MCF 10A (cell line): Measurements from ENCODE around the gene ARPC4. TPM values are rescaled to one million over a fixed set of nuclear protein-coding genes. Genes with fewer than 3 reads are reported as not detected.

Experiments used
- BruUV-seq: library from RNA; stranded (reverse); fragments of 400-500 nt; replicated peaks from 2 replicates; lab custom pipeline; 2021; lab: Mats Ljungman, UMichigan
- CTCF ChIA-PET: fragments of 300-600 bp; sonication (Branson Sonifier 250); formaldehyde crosslinking; extraction: SDS; loops from one replicate; lab custom pipeline; 2021; ENCODE audit warnings: antibody characterized with exemption, inconsistent platforms; lab: Yijun Ruan, JAX
- POLR2A ChIA-PET: fragments of 300-600, 350-650 bp; sonication (Branson Sonifier 250); formaldehyde crosslinking; extraction: SDS; loops from one replicate; lab custom pipeline; 2020; ENCODE audit warnings: antibody characterized with exemption, inconsistent platforms; lab: Yijun Ruan, JAX
- DNase-seq: peaks from one replicate; pipeline ENCODE4 v3.0.0-alpha.2; 2018; ENCODE audit not compliant: unreplicated experiment
- H3K27ac Mint-ChIP-seq: one replicate; pipeline ENCODE4 v1.8.0; 2022; ENCODE audit warnings: mild to moderate bottlenecking, low read depth, mixed read lengths; ENCODE audit not compliant: unreplicated experiment
- H3K27me3 Mint-ChIP-seq: one replicate; pipeline ENCODE4 v1.8.0; 2022; ENCODE audit warnings: mixed read lengths; ENCODE audit not compliant: insufficient read depth, unreplicated experiment
- H3K36me3 Mint-ChIP-seq: one replicate; pipeline ENCODE4 v1.8.0; 2022; ENCODE audit warnings: mild to moderate bottlenecking, moderate library complexity, mixed read lengths; ENCODE audit not compliant: insufficient read depth, unreplicated experiment
- H3K4me1 Mint-ChIP-seq: one replicate; pipeline ENCODE4 v1.8.0; 2022; ENCODE audit warnings: mixed read lengths; ENCODE audit not compliant: insufficient read depth, unreplicated experiment
- H3K4me3 Mint-ChIP-seq: one replicate; pipeline ENCODE4 v1.8.0; 2022; ENCODE audit warnings: mild to moderate bottlenecking, moderate library complexity, mixed read lengths; ENCODE audit not compliant: unreplicated experiment
- H3K9me3 Mint-ChIP-seq: one replicate; pipeline ENCODE4 v1.8.0; 2022; ENCODE audit warnings: mixed read lengths; ENCODE audit not compliant: unreplicated experiment
- CTCF ChIP-seq: fragments of 200-600 bp; IDR thresholded peaks from one replicate; pipeline ENCODE4 v1.8.0; 2022; ENCODE audit warnings: antibody characterized with exemption, mild to moderate bottlenecking; ENCODE audit not compliant: unreplicated experiment
- intact Hi-C: fragments of 100-400 bp; cut with micrococcal nuclease; formaldehyde crosslinking; loops from 2 replicates; pipeline ENCODE4 v1.14.1; 2022
- total RNA-seq: library from RNA; stranded (reverse); gene quantifications from 2 replicates; pipeline ENCODE4 v1.2.3, GENCODE V29; 2022

The ARPC4 gene
- total RNA-seq, 1 experiment from 2014 or later: 122 TPM

GRCh38 chr3:9837701-9838582 is 45.1 kb downstream of the ARPC4 start:
- POLR2A ChIA-PET: no interaction called here
- H3K4me1 Mint-ChIP-seq: peaks cover 8% of the 10 kb centered on the region
- intact Hi-C loops: no loop called here
- DNase-seq: no peak
- H3K4me3 Mint-ChIP-seq: no peak overlapping the region
- H3K27ac Mint-ChIP-seq: no peak overlapping the region
- H3K36me3 Mint-ChIP-seq: peaks cover 49% of the 10 kb centered on the region
- TF ChIP-seq CTCF: no peak
- H3K27me3 Mint-ChIP-seq: no peaks in the 10 kb centered on the region
- BruUV-seq: no TSS peak
- CTCF ChIA-PET: no interaction called here
- H3K9me3 Mint-ChIP-seq: no peaks in the 10 kb centered on the region

GRCh38 chr3:9838856-9839255 is 46.0 kb downstream of the ARPC4 start:
- Mint-ChIP-seq H3K27me3 (no peaks in the 10 kb centered on the region), H3K36me3 (peaks cover 51% of the 10 kb centered on the region), H3K4me3 (no peak overlapping the region), H3K9me3 (no peaks in the 10 kb centered on the region), H3K4me1 (peaks cover 8% of the 10 kb centered on the region), H3K27ac (no peak overlapping the region)
- POLR2A ChIA-PET: no interaction called here
- no TSS peak for BruUV-seq
- CTCF ChIA-PET: interaction anchor here (0.6 to 0.8 kb wide), 4 partner anchors 12 to 143 kb away, joined by 3 read pairs; partner anchors contain the start of gene IL17RE
- intact Hi-C loops: no loop called here
- no peak for TF ChIP-seq CTCF
- no peak for DNase-seq

DNA sequence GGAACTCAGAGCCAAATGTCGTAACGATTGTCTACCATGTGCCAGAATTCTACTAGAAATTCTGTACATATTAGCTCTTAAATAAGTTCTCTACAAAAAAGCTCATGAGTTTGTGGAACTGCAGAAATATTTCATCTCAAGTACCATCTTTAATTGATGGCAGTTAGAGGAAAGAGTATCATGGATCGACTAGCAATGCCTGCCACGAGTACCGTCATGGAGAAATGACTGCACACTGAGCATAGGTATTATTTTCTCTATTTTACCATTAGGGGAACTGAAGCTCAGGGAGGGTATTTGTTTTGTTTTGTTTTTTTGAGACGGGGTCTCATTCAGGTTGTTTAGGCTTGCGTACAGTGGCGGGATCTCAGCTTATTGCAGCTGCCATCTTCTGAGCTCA is 48.1 kb downstream of the ARPC4 start:
- CTCF ChIA-PET: interaction anchor here (0.6 to 1.5 kb wide), 5 partner anchors 8 to 105 kb away, joined by 3 to 5 read pairs (median 3); no protein-coding TSS in a partner anchor
- BruUV-seq: no TSS peak

More for the DNA sequence above, 48.1 kb downstream of the ARPC4 start:
- TF ChIP-seq CTCF: no peak
- POLR2A ChIA-PET: interaction anchor here (0.7 to 4.6 kb wide), 2 partner anchors 10 to 94 kb away, joined by 3 to 29 read pairs; no protein-coding TSS in a partner anchor
- Mint-ChIP-seq H3K4me3 (no peak overlapping the region), H3K4me1 (peaks cover 8% of the 10 kb centered on the region), H3K27ac (no peak overlapping the region), H3K9me3 (no peaks in the 10 kb centered on the region), H3K27me3 (no peaks in the 10 kb centered on the region), H3K36me3 (peaks cover 42% of the 10 kb centered on the region)
- intact Hi-C loops: loop anchor here (10.0 kb wide), 1 partner anchor 444 kb away; no protein-coding TSS in a partner anchor
- DNase-seq: no peak
